ENCODE measurements around the gene RFNG.

- TF ChIP-seq CTCF (IDR thresholded peaks at IDR 0.05) (no peak), POLR2AphosphoS5 (IDR thresholded peaks at IDR 0.05; ENCODE audit: low read depth, low read length) (no peak), TCF7L2 (IDR thresholded peaks at IDR 0.05; ENCODE audit: low read depth, low read length) (no peak), SIN3A (IDR thresholded peaks at IDR 0.05; ENCODE audit: borderline replicate concordance, insufficient read depth, low read depth, low read length) (no peak)
Measured at GRCh38 chr17:82083009-82083408, 31.4 kb upstream of the RFNG start.

Measured in Panc1 (cell line).